Choroid plexus epithelial cell (primary cell): ENCODE measurements around the gene TAB2.
"Not testable (repeated sequence)": the region's sequence is repeated elsewhere in the genome, so short reads cannot be mapped to it uniquely, and the experiment has no call there.

Experiments used
- DNase-seq: peaks from one replicate; pipeline ENCODE4 v3.0.0-alpha.2; 2010; ENCODE audit warnings: low read depth
- H3K4me3 ChIP-seq: 2 replicates; pipeline ENCODE4 v1.5.1; 2011; ENCODE audit warnings: low read depth, mild to moderate bottlenecking, control low read depth, low read length, moderate library complexity
- CTCF ChIP-seq: conservative IDR thresholded peaks from 2 replicates; pipeline ENCODE4 v1.5.1; 2011; ENCODE audit warnings: low read depth, mild to moderate bottlenecking, control low read depth, inconsistent platforms, low read length, moderate library complexity

TAB2 gene

GRCh38 chr6:149337320-149337719 lies 19.8 kb downstream of the TAB2 start:
- TF ChIP-seq CTCF: no peak
- peak; percentile 41 for DNase-seq
- H3K4me3 ChIP-seq: no peak overlapping the region

- no peak overlapping the region for H3K4me3 ChIP-seq
- DNase-seq: no peak
- TF ChIP-seq CTCF: no peak
These were observed 22.7 kb downstream of the TAB2 start for GRCh38 chr6:149340200-149340599.

GRCh38 chr6:149342525-149342924 lies 25.0 kb downstream of the TAB2 start:
- H3K4me3 ChIP-seq: no peak overlapping the region
- DNase-seq: no peak
- no peak for TF ChIP-seq CTCF

GRCh38 chr6:149343501-149343900 lies 26.0 kb downstream of the TAB2 start:
- no peak for TF ChIP-seq CTCF
- DNase-seq: no peak
- no peak overlapping the region for H3K4me3 ChIP-seq

- no peak overlapping the region for H3K4me3 ChIP-seq
- DNase-seq: no peak
- TF ChIP-seq CTCF: no peak
These were observed 28.6 kb downstream of the TAB2 start for GRCh38 chr6:149346078-149346477.

- no peak for TF ChIP-seq CTCF
- DNase-seq: no peak
- no peak overlapping the region for H3K4me3 ChIP-seq
These were observed 29.6 kb downstream of the TAB2 start for GRCh38 chr6:149347067-149347466.

- not testable (repeated sequence) for H3K4me3 ChIP-seq, DNase-seq
These were observed 31.8 kb downstream of the TAB2 start for GRCh38 chr6:149349279-149349678.

- no peak overlapping the region for H3K4me3 ChIP-seq
- no peak for TF ChIP-seq CTCF
- DNase-seq: no peak
These were observed 36.5 kb downstream of the TAB2 start for GRCh38 chr6:149354009-149354408.
